Spleen (tissue), 11 donors: ENCODE data around the gene LRP2. TPM values are rescaled to one million over a fixed set of nuclear protein-coding genes. Genes with fewer than 3 reads are reported as not detected.

Experiments
- DNase-seq: peaks from one replicate; pipeline ENCODE4 v3.0.0-alpha.2; 2020
- H3K27ac ChIP-seq, 8 donors: fragments of 200-600 bp; sonication (generic) in 7 of 8; 1 replicate in 4 of 8; 2 replicates in 4 of 8; pipeline versions ENCODE4 v1.5.0 to v1.8.0; 2016 to 2021; ENCODE audit warnings: inconsistent platforms in 4 of 8, mild to moderate bottlenecking in 4 of 8, moderate library complexity in 1 of 8
- H3K27me3 ChIP-seq, 7 donors: fragments of 200-600 bp; sonication (generic) in 6 of 7; replicated peaks in 1 of 7; 1 replicate in 4 of 7; 2 replicates in 3 of 7; pipeline versions ENCODE4 v1.5.0 to v1.8.0; 2016 to 2021; ENCODE audit warnings: inconsistent platforms in 3 of 7, mild to moderate bottlenecking in 1 of 7
- H3K36me3 ChIP-seq, 6 donors: fragments of 200-600 bp; sonication (generic) in 5 of 6; 1 replicate in 4 of 6; 2 replicates in 2 of 6; pipeline versions ENCODE4 v1.5.0 to v1.8.0; 2016 to 2021; ENCODE audit warnings: inconsistent platforms in 2 of 6
- H3K4me1 ChIP-seq, 6 donors: fragments of 200-600 bp; sonication (generic) in 5 of 6; 1 replicate in 3 of 6; 2 replicates in 3 of 6; pipeline versions ENCODE4 v1.5.0 to v1.8.0; 2016 to 2021; ENCODE audit warnings: inconsistent platforms in 3 of 6
- H3K4me3 ChIP-seq, 8 donors: fragments of 200-600 bp; sonication (generic) in 7 of 8; 1 replicate in 4 of 8; 2 replicates in 4 of 8; pipeline versions ENCODE4 v1.5.0 to v1.8.0; 2016 to 2021; ENCODE audit warnings: inconsistent platforms in 4 of 8, mild to moderate bottlenecking in 4 of 8, moderate library complexity in 2 of 8
- H3K9me3 ChIP-seq, 8 donors: fragments of 200-600 bp; sonication (generic) in 7 of 8; 1 replicate in 4 of 8; 2 replicates in 4 of 8; pipeline versions ENCODE4 v1.5.0 to v1.8.0; 2016 to 2021; ENCODE audit warnings: inconsistent platforms in 4 of 8
- POLR2A ChIP-seq, 3 donors: fragments of 450-650 bp; IDR thresholded peaks; one replicate each; pipeline ENCODE4 v1.5.1; 2017; ENCODE audit warnings: antibody characterized with exemption in 3 of 3, mild to moderate bottlenecking in 1 of 3
- POLR2AphosphoS5 ChIP-seq, 3 donors: sonication (generic); formaldehyde crosslinking; IDR thresholded peaks; one replicate each; pipeline ENCODE4 v1.5.1; 2017; ENCODE audit warnings: antibody characterized with exemption in 3 of 3
- WGBS, 5 donors: extraction: QIAGEN DNeasy Blood & Tissue Kit in 3 of 5; methylation state at CpG; one replicate each; pipeline versions ENCODE4 v1.1.5 to v1.1.7; 2013 to 2018; 5-methylcytosine and 5-hydroxymethylcytosine counted together
- intact Hi-C: fragments of 100-400 bp; cut with DNase I; formaldehyde crosslinking; loops from one replicate; pipeline ENCODE4 v1.15.0; 2023; ENCODE audit warnings: low total_unique reads
- polyA plus RNA-seq, 3 donors: library from polyadenylated mRNA; stranded (reverse); fragments of 200-250 nt; gene quantifications; one replicate each; pipeline ENCODE4 v1.2.1, GENCODE V29; 2013
- total RNA-seq, 7 donors: library from RNA; depleted of rRNA in 3 of 7; stranded (reverse); fragments of >200 nt in 3 of 7; fragmentation: NEBNext Ultra II Directional in 4 of 7; extraction: Animal tissue kit (Norgen Biotek cat#: 25700) in 4 of 7; gene quantifications; one replicate each; pipeline versions ENCODE4 v1.1.0 to v1.2.1, GENCODE V29; 2016 to 2021
- TF ChIP-seq, protein P1 (sequence below), 11 experiments: fragments of 200-600 bp in 7 of 11; fragments of 450-650 bp in 4 of 11; sonication (generic) in 4 of 11; IDR thresholded peaks in 8 of 11; conservative IDR thresholded peaks in 3 of 11; 1 replicate in 7 of 11; 2 replicates in 4 of 11; pipeline versions ENCODE4 v1.4.0 to v1.8.0; 2016 to 2021; ENCODE audit warnings: antibody characterized with exemption in 11 of 11, inconsistent platforms in 4 of 11, mild to moderate bottlenecking in 1 of 11
- donor health status: healthy with polysubstance abuse.
- donor health status: DM: no; HTN: no; CAD: no; lungs with moderate emphysema.
- donor health status: DM: no; HTN: no; CAD: no.
- donor health status: Bipolar disorder and iron deficiency.
- donor health status: healthy.
- donor health status: DM: no; HTN: no; CAD: no.
- donor health status: DM: yes; HTN: yes; CAD: no.

LRP2 gene
- total and polyA plus RNA-seq, 10 donors, result not detected

GRCh38 chr2:169303579-169304305 is 58.6 kb downstream of the LRP2 start:
- H3K36me3 ChIP-seq, result no peaks in the 10 kb centered on the region
- 57 to 71% (median 61%) methylated on average over 4 of the region's 4 CpGs for WGBS, 5 donors
- H3K4me3 ChIP-seq, result no peak overlapping the region
- TF ChIP-seq POLR2AphosphoS5 (IDR thresholded peaks at IDR 0.05) (no peak), POLR2A (IDR thresholded peaks at IDR 0.05) (no peak)
- TF ChIP-seq, protein P1, sequence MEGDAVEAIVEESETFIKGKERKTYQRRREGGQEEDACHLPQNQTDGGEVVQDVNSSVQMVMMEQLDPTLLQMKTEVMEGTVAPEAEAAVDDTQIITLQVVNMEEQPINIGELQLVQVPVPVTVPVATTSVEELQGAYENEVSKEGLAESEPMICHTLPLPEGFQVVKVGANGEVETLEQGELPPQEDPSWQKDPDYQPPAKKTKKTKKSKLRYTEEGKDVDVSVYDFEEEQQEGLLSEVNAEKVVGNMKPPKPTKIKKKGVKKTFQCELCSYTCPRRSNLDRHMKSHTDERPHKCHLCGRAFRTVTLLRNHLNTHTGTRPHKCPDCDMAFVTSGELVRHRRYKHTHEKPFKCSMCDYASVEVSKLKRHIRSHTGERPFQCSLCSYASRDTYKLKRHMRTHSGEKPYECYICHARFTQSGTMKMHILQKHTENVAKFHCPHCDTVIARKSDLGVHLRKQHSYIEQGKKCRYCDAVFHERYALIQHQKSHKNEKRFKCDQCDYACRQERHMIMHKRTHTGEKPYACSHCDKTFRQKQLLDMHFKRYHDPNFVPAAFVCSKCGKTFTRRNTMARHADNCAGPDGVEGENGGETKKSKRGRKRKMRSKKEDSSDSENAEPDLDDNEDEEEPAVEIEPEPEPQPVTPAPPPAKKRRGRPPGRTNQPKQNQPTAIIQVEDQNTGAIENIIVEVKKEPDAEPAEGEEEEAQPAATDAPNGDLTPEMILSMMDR (IDR thresholded peaks at IDR 0.05 in 8 of 11, conservative IDR thresholded peaks at IDR 0.05 in 3 of 11), result no peak
- intact Hi-C loops, result no loop called here
- H3K27me3 ChIP-seq, result peaks cover 0 to 7% (median 0%) of the 10 kb centered on the region in 7 donors
- H3K4me1 ChIP-seq, result no peaks in the 10 kb centered on the region
- H3K9me3 ChIP-seq, result peaks cover 0 to 11% (median 3%) of the 10 kb centered on the region in 8 donors
- H3K27ac ChIP-seq, result no peak overlapping the region
- DNase-seq, result no peak

DNA sequence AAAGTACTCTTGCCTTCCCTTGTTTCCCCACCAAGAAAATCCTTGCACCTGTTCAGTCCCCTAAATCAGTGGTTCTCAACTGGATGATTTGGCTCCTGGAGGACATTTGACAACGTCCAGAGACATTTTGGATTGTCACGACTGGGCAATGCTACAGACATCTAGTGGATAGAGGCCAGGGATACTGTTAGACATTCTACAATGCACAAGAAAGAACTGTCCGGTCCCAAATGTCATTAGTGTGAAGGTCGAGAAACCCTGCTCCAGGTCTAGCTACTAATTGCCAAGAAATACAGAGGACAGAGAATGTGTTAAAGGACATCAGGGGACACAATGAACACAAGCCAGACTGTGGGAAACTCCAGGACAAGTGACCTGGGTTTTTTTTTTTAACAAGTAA is 60.0 kb downstream of the LRP2 start:
- 43 to 73% (median 69%) methylated on average over 4 of the region's 4 CpGs for WGBS, 5 donors
- DNase-seq, result no peak
- H3K9me3 ChIP-seq, result peaks cover 0 to 6% (median 0%) of the 10 kb centered on the region in 8 donors
- no peak overlapping the region for H3K4me3 ChIP-seq
- no peaks in the 10 kb centered on the region for H3K4me1 ChIP-seq
- no peak for TF ChIP-seq POLR2AphosphoS5 (IDR thresholded peaks at IDR 0.05)
- TF ChIP-seq POLR2A (IDR thresholded peaks at IDR 0.05), result no peak
- TF ChIP-seq, protein P1 (IDR thresholded peaks at IDR 0.05 in 8 of 11, conservative IDR thresholded peaks at IDR 0.05 in 3 of 11), result no peak
- intact Hi-C loops, result no loop called here
- peaks cover 0 to 7% (median 0%) of the 10 kb centered on the region in 7 donors for H3K27me3 ChIP-seq
- no peak overlapping the region for H3K27ac ChIP-seq
- H3K36me3 ChIP-seq, result no peaks in the 10 kb centered on the region

DNA sequence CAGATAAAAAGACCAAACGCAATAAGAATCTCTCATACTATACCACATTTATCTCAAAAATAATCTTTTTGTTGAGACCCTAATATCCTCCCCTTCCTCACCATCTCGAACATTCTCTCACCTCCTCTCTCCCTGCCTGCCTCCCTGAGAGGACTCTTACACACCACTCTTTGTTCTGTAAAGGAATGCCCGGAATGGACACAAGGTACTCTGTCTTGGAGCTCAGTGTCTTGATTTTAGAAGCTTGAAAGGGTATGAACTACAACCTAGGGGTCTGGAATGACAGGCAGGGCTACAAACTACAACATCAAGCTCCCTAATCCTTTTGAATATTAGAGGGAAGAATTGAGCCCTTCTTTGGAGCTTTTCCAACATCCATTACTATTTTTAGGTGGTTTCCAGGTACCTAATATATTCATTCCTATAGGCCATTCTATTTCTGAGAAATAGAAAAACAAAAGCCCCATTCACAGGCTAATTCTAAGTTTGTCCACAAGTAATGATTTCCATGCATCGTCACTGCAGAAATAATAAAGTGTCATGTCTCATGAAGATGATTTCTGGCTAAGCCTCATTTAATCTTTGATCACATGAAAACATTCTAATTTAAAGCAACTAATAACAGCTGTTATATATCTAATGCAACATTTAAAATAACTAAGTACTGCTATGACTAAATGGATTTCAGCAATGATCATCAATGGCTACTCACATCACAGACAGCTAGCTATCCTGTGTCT is 60.6 kb downstream of the LRP2 start:
- intact Hi-C loops, result no loop called here

More for the DNA sequence above, 60.6 kb downstream of the LRP2 start:
- Histone ChIP-seq H3K27ac (no peak overlapping the region), H3K9me3 (peaks cover 0 to 6% (median 0%) of the 10 kb centered on the region in 8 donors), H3K27me3 (peaks cover 0 to 7% (median 0%) of the 10 kb centered on the region in 7 donors), H3K36me3 (no peaks in the 10 kb centered on the region), H3K4me1 (no peaks in the 10 kb centered on the region), H3K4me3 (no peak overlapping the region)
- WGBS, 5 donors, result 65 to 82% (median 78%) methylated on average over 4 of the region's 4 CpGs
- no peak for DNase-seq
- TF ChIP-seq POLR2AphosphoS5 (IDR thresholded peaks at IDR 0.05) (no peak), POLR2A (IDR thresholded peaks at IDR 0.05) (no peak)
- TF ChIP-seq, protein P1 (IDR thresholded peaks at IDR 0.05 in 8 of 11, conservative IDR thresholded peaks at IDR 0.05 in 3 of 11), result no peak
